Peyer's patch (tissue), 4 donors: Measurements from ENCODE around the gene ADAM30.

Source experiments
- CTCF ChIP-seq, 6 experiments: fragments of 450-650 bp in 4 of 6; fragments of 200-600 bp in 2 of 6; sonication (generic) in 1 of 6; IDR thresholded peaks; one replicate each; pipeline ENCODE4 v1.5.1; 2017 to 2019; ENCODE audit warnings: antibody characterized with exemption in 6 of 6, mild to moderate bottlenecking in 3 of 6, moderate library complexity in 1 of 6
- POLR2A ChIP-seq, 2 donors: fragments of 450-650 bp; IDR thresholded peaks; one replicate each; pipeline ENCODE4 v1.5.1; 2017; ENCODE audit warnings: antibody characterized with exemption in 2 of 2, mild to moderate bottlenecking in 2 of 2, moderate library complexity in 2 of 2

- TF ChIP-seq CTCF (IDR thresholded peaks at IDR 0.05) (no peak), POLR2A (IDR thresholded peaks at IDR 0.05) (no peak)
These were observed 22.9 kb downstream of the ADAM30 start for GRCh38 chr1:119873135-119874015.
